Measurements from ENCODE around the gene KCNMA1.

KCNMA1 gene

DNA sequence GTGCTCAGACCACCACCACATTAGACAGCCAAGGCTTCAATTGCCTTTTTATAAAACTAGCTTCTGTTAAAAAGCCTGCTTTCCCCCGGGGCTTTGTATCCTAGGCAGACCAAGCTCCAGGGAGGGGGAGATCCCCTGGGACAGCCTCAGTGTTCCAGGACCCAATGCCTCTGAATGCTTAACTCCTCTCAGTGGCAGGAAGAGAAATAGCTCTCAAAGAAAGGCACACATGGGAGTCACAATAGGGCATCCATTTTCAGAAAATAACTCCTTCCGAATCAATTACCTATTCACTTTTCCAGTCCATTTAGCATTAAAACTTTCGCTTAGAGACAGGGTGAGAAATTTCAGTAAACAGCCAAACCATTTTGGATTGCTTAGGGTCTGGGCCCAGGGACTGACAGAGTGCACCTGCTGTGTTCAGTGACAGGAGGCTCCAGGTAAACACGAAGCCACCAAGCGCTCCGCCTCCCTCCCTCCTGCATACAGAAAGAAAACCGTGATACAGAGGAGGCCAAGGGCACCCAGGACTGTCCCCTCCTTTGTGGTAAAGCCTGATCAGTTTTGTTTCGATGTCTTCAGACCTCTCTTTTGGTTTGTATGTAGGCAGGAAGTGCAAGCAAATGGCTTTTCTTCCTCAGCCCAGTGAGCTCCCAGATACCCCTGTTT lies 599.7 kb downstream of the KCNMA1 start:
- no peak for DNase-seq (ENCODE audit: low read depth)

DNA sequence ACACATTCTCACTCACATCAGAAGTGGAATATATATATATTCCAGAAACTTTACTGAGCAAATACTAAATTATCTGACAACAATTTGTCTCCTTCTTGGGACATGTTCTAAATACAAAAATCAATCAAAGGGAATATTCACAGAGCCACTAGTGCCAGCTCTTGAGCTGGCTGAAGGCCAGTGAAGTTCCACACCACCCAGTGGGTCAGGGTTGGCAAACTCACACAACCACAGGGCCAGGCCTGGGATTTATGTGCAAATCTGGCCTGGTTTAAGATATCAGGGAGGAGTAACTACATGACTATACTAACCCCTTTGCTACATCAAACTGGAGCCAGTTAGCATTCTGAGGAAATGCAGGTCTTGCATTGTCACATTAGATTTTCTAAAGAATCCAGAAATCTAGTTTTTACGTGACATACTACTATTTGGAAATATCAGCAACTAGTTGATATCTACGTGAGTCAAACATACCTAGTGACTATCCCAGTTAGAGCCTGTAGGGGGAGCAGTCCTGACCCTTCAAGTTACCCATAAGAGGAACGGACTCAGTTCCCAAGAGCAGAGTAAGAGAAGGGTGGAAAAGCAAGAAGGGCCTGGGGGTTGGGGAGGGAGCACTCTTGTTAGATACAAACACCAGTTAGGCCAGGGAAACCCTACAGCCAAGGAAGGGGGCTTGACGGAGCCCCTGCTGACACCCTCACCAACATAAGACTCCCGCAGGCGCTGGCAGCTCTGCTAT lies 600.4 kb downstream of the KCNMA1 start:
- DNase-seq (ENCODE audit: low read depth): no peak

- no peak for DNase-seq (ENCODE audit: low read depth)
These were observed 601.3 kb downstream of the KCNMA1 start for GRCh38 chr10:77036276-77036675.

- DNase-seq (ENCODE audit: low read depth): no peak
These were observed 602.8 kb downstream of the KCNMA1 start for GRCh38 chr10:77034795-77035194.

GRCh38 chr10:77034240-77034639 lies 603.4 kb downstream of the KCNMA1 start:
- no peak for DNase-seq (ENCODE audit: low read depth)

DNA sequence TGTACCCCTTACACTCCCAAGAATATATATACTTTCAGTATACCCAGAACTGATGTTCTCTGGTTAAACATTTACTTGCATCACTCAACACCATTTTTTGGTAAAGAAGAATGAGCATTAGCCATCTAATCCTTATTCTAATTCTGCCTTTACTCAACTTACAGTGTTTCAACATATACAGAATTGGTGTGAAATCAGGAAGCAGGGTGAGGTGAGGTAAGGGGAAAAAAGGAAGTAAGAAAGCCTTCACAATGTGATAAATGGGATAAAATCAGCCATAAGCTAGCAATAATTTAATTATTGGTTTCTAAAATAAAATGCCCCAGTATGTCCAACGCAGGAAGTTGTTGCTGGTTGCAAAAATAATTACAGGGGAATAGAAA lies 605.4 kb downstream of the KCNMA1 start:
- DNase-seq (ENCODE audit: low read depth): no peak

GRCh38 chr10:77031531-77032187 lies 605.9 kb downstream of the KCNMA1 start:
- no peak for DNase-seq (ENCODE audit: low read depth)

GRCh38 chr10:77030974-77031373 lies 606.6 kb downstream of the KCNMA1 start:
- no peak for DNase-seq (ENCODE audit: low read depth)

- DNase-seq (ENCODE audit: low read depth): no peak
These were observed 607.6 kb downstream of the KCNMA1 start for GRCh38 chr10:77029777-77030717.

GRCh38 chr10:77028042-77028441 lies 609.6 kb downstream of the KCNMA1 start:
- no peak for DNase-seq (ENCODE audit: low read depth)

DNA sequence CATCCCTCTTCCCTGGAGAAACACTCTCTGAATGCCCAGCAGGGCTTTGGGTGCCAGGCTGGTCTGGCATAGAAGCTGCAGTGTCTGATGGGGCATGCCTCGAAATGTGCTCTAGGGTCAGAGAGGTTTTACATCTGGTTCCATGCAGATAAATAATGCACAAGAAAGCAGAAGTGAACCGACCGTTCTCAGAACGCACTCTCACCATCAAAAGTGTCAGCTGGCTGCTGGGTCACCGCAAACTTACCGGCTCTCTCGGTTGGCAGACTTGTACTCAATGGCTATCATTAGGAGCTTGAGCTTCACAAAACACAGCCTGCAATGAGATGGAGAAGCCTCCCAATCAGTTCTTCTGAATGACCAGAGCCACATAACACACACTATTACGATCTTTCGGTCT lies 610.0 kb downstream of the KCNMA1 start:
- no peak for DNase-seq (ENCODE audit: low read depth)

- no peak for DNase-seq (ENCODE audit: low read depth)
These were observed 610.5 kb downstream of the KCNMA1 start for GRCh38 chr10:77027141-77027540.

GRCh38 chr10:77026148-77026547 lies 611.5 kb downstream of the KCNMA1 start:
- no peak for DNase-seq (ENCODE audit: low read depth)

GRCh38 chr10:77024461-77024860 lies 613.1 kb downstream of the KCNMA1 start:
- DNase-seq (ENCODE audit: low read depth): no peak

DNA sequence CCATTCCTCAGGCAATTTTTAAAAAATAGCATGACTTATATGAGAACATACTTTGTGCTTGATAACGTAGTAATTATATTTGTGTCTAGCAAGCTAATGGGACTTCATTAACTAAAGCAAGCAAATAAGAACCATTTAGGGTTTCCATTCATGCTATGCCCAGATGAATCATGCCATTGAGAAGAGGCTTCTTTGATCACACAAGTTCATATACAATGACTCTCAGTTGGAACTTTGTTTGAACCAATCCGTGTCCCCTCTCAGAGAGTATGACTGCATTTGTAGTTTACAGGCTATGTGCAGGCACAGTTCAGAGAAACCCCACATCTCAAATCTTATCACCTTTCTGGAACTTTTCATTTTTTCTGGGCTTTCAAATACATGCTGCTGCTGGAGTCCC lies 614.2 kb downstream of the KCNMA1 start:
- no peak for DNase-seq (ENCODE audit: low read depth)

GRCh38 chr10:77022671-77023070 lies 614.9 kb downstream of the KCNMA1 start:
- no peak for DNase-seq (ENCODE audit: low read depth)

DNA sequence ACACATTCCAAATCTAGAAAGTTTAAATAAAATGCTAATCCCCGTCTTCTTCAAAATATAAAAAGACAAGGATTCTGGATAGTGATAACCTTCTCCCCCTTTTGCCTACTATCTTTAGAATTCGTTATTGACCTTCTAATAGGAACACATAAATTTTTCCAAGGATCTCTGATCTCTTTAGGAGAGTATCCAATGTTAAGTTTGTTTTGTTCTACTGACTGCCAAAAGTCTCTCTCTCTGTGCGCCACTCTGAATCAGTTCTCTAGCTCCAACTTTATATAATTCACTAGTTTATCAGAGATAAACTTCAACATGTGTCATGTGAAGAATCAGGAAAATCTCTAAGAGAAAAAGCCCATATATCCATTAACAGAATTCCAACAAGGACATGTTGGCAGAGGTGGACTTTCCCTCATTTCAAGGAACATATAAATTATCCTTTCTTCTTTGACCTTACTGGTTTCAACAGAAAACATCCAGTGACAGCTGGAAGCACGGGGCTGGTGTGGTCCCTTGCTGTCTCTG lies 615.6 kb downstream of the KCNMA1 start:
- DNase-seq (ENCODE audit: low read depth): no peak

DNA sequence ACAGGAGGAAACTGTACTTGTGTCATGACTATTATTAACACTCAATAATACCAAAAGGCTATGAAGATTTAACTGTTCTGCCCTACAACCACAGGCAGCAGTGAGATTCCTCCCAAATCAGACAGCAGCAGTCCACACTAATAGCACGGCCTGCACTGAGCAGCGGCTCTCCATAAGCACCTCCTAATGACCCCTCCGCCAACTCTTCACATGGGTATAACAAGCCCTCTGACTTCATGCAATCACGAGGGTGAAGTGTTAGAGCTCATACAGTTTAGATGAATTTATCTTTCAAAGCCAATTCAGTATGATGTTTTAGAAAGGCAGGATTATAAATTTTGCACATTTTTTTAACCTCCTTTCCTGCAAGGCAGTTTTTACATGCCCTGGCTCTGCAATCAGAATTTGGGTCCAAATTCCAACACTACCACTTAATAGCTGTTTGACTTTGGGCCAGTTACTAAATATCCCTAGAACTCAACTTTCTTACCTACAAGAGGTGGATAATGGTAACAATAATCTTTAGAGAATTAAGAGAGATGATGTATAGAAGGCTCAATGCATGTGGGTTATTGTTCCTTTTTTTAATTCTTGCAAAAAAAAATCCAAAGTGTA lies 617.1 kb downstream of the KCNMA1 start:
- no peak for DNase-seq (ENCODE audit: low read depth)

DNA sequence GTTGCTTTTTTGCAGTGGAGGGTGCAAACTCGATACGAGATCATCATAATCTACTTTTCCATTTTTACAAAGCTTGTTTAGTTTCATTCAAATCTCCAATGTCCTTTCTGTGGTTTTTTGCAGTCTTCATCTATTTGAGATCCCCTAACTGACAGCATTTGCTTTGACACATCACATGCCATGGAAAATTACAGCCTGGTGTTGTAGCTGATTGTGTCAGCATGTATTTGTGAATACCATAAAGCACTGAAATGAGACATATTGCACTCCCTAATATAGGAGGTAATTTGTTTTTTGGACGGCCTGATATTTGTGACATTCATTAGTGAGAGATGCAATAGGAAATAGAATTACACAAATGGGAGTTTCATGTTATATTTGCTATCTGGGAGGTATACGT lies 620.8 kb downstream of the KCNMA1 start:
- no peak for DNase-seq (ENCODE audit: low read depth)

- peak; percentile 21 for DNase-seq (ENCODE audit: low read depth)
These were observed 621.3 kb downstream of the KCNMA1 start for GRCh38 chr10:77016278-77016815.

- no peak for DNase-seq (ENCODE audit: low read depth)
These were observed 622.2 kb downstream of the KCNMA1 start for GRCh38 chr10:77015360-77015759.

Data from GM04504 (cell line).